HT1080 (cell line): ENCODE results near the gene CRB2. TPM values are rescaled to one million over a fixed set of nuclear protein-coding genes. Genes with fewer than 3 reads are reported as not detected.
A peak's percentile ranks its signal among the peaks of the same experiment; 100 is the strongest.

Experiments used
- DNase-seq: peaks from one replicate; pipeline ENCODE4 v3.0.0-alpha.2; 2015; ENCODE audit warnings: low read depth
- total RNA-seq: library from RNA; depleted of rRNA; stranded (reverse); fragments of >200 nt; shearing (Covaris generic); gene quantifications from 2 replicates; pipeline ENCODE4 v1.2.3, GENCODE V29; 2014

Gene CRB2
- total RNA-seq, 1 experiment from 2014 or later = not detected

- no peak for DNase-seq
These were observed 28.3 kb upstream of the CRB2 start for GRCh38 chr9:123327697-123328100.

- DNase-seq = peak; percentile 80
These were observed 26.6 kb upstream of the CRB2 start for GRCh38 chr9:123329329-123329955.

GRCh38 chr9:123331346-123332060 lies 24.5 kb upstream of the CRB2 start:
- no peak for DNase-seq

GRCh38 chr9:123333058-123333669 lies 22.8 kb upstream of the CRB2 start:
- DNase-seq = peak; percentile 87

- no peak for DNase-seq
These were observed 21.4 kb upstream of the CRB2 start for GRCh38 chr9:123334639-123335038.

GRCh38 chr9:123335193-123335985 lies 20.6 kb upstream of the CRB2 start:
- peak; percentile 69 for DNase-seq

- DNase-seq = no peak
These were observed 20.0 kb upstream of the CRB2 start for GRCh38 chr9:123335986-123336329.

GRCh38 chr9:123336449-123336848 lies 19.5 kb upstream of the CRB2 start:
- no peak for DNase-seq

- no peak for DNase-seq
These were observed 19.0 kb upstream of the CRB2 start for GRCh38 chr9:123336959-123337358.

GRCh38 chr9:123337971-123338370 lies 18.0 kb upstream of the CRB2 start:
- DNase-seq = peak; percentile 38

GRCh38 chr9:123338710-123339665 lies 17.0 kb upstream of the CRB2 start:
- DNase-seq = no peak

- peak; percentile 72 for DNase-seq
These were observed 16.1 kb upstream of the CRB2 start for GRCh38 chr9:123339666-123340510.

- no peak for DNase-seq
These were observed 14.2 kb upstream of the CRB2 start for GRCh38 chr9:123341816-123342215.

- DNase-seq = no peak
These were observed 13.8 kb upstream of the CRB2 start for GRCh38 chr9:123342247-123342646.

- no peak for DNase-seq
These were observed 12.4 kb upstream of the CRB2 start for GRCh38 chr9:123343443-123344191.

GRCh38 chr9:123344192-123344949 lies 11.6 kb upstream of the CRB2 start:
- DNase-seq = no peak

- no peak for DNase-seq
These were observed 10.4 kb upstream of the CRB2 start for GRCh38 chr9:123345567-123345955.

GRCh38 chr9:123346026-123346425 lies 10.0 kb upstream of the CRB2 start:
- no peak for DNase-seq
